Psoas muscle (tissue), 8 donors: ENCODE measurements around the gene ERFL. TPM values are rescaled to one million over a fixed set of nuclear protein-coding genes. Genes with fewer than 3 reads are reported as not detected.

Source experiments
- ATAC-seq, 4 donors: fragments of 200-7000 bp; cut with Tn5 transposase; one replicate each; pipeline ENCODE4 v1.9.1; 2020; ENCODE audit warnings: moderate library complexity in 3 of 4, mild to moderate bottlenecking in 2 of 4
- DNase-seq, 2 donors: peaks; one replicate each; pipeline ENCODE4 v3.0.0-alpha.2; 2020
- H3K27ac ChIP-seq: fragments of 200-600 bp; one replicate; pipeline ENCODE4 v1.8.0; 2022
- H3K27me3 ChIP-seq, 3 donors: fragments of 200-600 bp in 1 of 3; one replicate each; pipeline versions ENCODE4 v1.6.1 to v1.8.0; 2013 to 2022; ENCODE audit warnings: low read length in 2 of 3, mild to moderate bottlenecking in 2 of 3, moderate library complexity in 1 of 3; ENCODE audit not compliant: insufficient read depth in 3 of 3
- H3K36me3 ChIP-seq, 2 donors: fragments of 200-600 bp in 1 of 2; one replicate each; pipeline versions ENCODE4 v1.6.1 to v1.8.0; 2013 to 2022; ENCODE audit warnings: low read depth in 1 of 2, mild to moderate bottlenecking in 1 of 2, moderate library complexity in 1 of 2; ENCODE audit not compliant: insufficient read depth in 1 of 2
- H3K4me1 ChIP-seq: fragments of 200-600 bp; one replicate; pipeline ENCODE4 v1.8.0; 2022
- H3K4me3 ChIP-seq: fragments of 200-600 bp; one replicate; pipeline ENCODE4 v1.8.0; 2022; ENCODE audit warnings: mild to moderate bottlenecking
- H3K9me3 ChIP-seq: fragments of 200-600 bp; one replicate; pipeline ENCODE4 v1.8.0; 2022
- CTCF ChIP-seq: fragments of 200-600 bp; IDR thresholded peaks from one replicate; pipeline ENCODE4 v1.8.0; 2022; ENCODE audit warnings: antibody characterized with exemption
- WGBS, 3 donors: extraction: QIAGEN DNeasy Blood & Tissue Kit; methylation state at CpG; one replicate each; pipeline versions ENCODE4 v1.1.6 to v1.1.7; 2013; 5-methylcytosine and 5-hydroxymethylcytosine counted together
- intact Hi-C, 2 donors: fragments of 100-400 bp; cut with DNase I; formaldehyde crosslinking; loops; one replicate each; pipeline versions ENCODE4 v1.11.0 to v1.14.2; 2022
- polyA plus RNA-seq, 3 donors: library from polyadenylated mRNA; stranded (reverse); fragments of 200-250 nt; gene quantifications; one replicate each; pipeline ENCODE4 v1.2.3, GENCODE V29; 2013
- total RNA-seq, 4 donors: library from RNA; stranded (reverse); fragmentation: NEBNext Ultra II Directional in 2 of 4; extraction: Animal tissue kit (Norgen Biotek cat#: 25700) in 2 of 4; gene quantifications; one replicate each; pipeline versions ENCODE4 v1.2.1 to v1.2.4, GENCODE V29; 2021 to 2023
- donor health status: healthy with polysubstance abuse.
- donor health status: DM: no; HTN: no; CAD: no; lungs with moderate emphysema.
- donor health status: Bipolar disorder and iron deficiency.
- donor health status: healthy.
- donor health status: DM: yes; HTN: yes; CAD: no.
- donor health status: DM: no; HTN: no; CAD: no.
- donor health status: DM: no; HTN: no; CAD: no.
- donor health status: DM: yes; HTN: yes; CAD: no.

ERFL gene
- total and polyA plus RNA-seq, 7 donors = 0.03 TPM; not detected in 6

GRCh38 chr19:41957161-41957837 is 29.1 kb upstream of the ERFL start:
- H3K9me3 ChIP-seq = no peaks in the 10 kb centered on the region
- DNase-seq (no peak), ATAC-seq (no peak)
- H3K4me1 ChIP-seq = peaks cover 16% of the 10 kb centered on the region
- no peak for TF ChIP-seq CTCF
- H3K27me3 ChIP-seq = no peaks in the 10 kb centered on the region
- intact Hi-C loops = loop anchor here (5.0 kb wide), 2 partner anchors 75 to 95 kb away; partner anchors contain the start of genes RPS19 (in 2 of the 2) and ARHGEF1 (in 1 of the 2)
- no peak overlapping the region for H3K4me3 ChIP-seq
- H3K27ac ChIP-seq = peak overlapping the region; percentile 78
- 73 to 79% (median 74%) methylated on average over 11 of the region's 11 CpGs for WGBS, 3 donors
- H3K36me3 ChIP-seq = peaks cover 0 to 21% of the 10 kb centered on the region in 2 donors

- H3K9me3 ChIP-seq = no peaks in the 10 kb centered on the region
- WGBS, 3 donors = 79 to 87% (median 83%) methylated on average over 13 of the region's 13 CpGs
- H3K4me3 ChIP-seq = no peak overlapping the region
- H3K27ac ChIP-seq = no peak overlapping the region
- DNase-seq = no peak
- no peak for ATAC-seq
- TF ChIP-seq CTCF = no peak
- peaks cover 0 to 21% of the 10 kb centered on the region in 2 donors for H3K36me3 ChIP-seq
- intact Hi-C loops = loop anchor here (5.0 kb wide), 2 partner anchors 74 to 94 kb away; partner anchors contain the start of genes RPS19 (in 2 of the 2) and ARHGEF1 (in 1 of the 2)
- no peaks in the 10 kb centered on the region for H3K27me3 ChIP-seq
- peaks cover 16% of the 10 kb centered on the region for H3K4me1 ChIP-seq
Measured at GRCh38 chr19:41956621-41957020, 28.4 kb upstream of the ERFL start.

GRCh38 chr19:41955521-41955920 is 27.3 kb upstream of the ERFL start:
- intact Hi-C loops = loop anchor here (5.0 kb wide), 2 partner anchors 73 to 93 kb away; partner anchors contain the start of genes RPS19 (in 2 of the 2) and ARHGEF1 (in 1 of the 2)

GRCh38 chr19:41951686-41952172 is 23.5 kb upstream of the ERFL start:
- peak; percentile 99 for TF ChIP-seq CTCF
- 2 to 6% (median 3%) methylated on average over 10 to 12 of the region's 12 CpGs for WGBS, 3 donors
- Histone ChIP-seq H3K9me3 (no peaks in the 10 kb centered on the region), H3K27ac (no peak overlapping the region), H3K36me3 (peaks cover 0 to 17% of the 10 kb centered on the region in 2 donors), H3K27me3 (no peaks in the 10 kb centered on the region), H3K4me3 (no peak overlapping the region), H3K4me1 (no peaks in the 10 kb centered on the region)
- peak; percentile 76 to 88 for DNase-seq
- peak; percentile 65 to 87 (median 78) for ATAC-seq
- intact Hi-C loops = no loop called here

More at GRCh38 chr19:41955521-41955920, 27.3 kb upstream of the ERFL start:
- ATAC-seq (no peak), DNase-seq (no peak)
- H3K27ac ChIP-seq = no peak overlapping the region
- no peaks in the 10 kb centered on the region for H3K9me3 ChIP-seq
- WGBS, 3 donors = 73 to 78% (median 76%) methylated on average over 7 of the region's 7 CpGs
- peaks cover 16% of the 10 kb centered on the region for H3K4me1 ChIP-seq
- no peaks in the 10 kb centered on the region for H3K27me3 ChIP-seq
- H3K4me3 ChIP-seq = no peak overlapping the region
- TF ChIP-seq CTCF = no peak
- H3K36me3 ChIP-seq = peaks cover 0 to 21% of the 10 kb centered on the region in 2 donors
